NCI-H774 (cell line): ENCODE measurements around the gene DGKG.

Experiments used
- DNase-seq: peaks from one replicate; lab custom pipeline; 2025; lab: John Stamatoyannopoulos, UW

DGKG gene

GRCh38 chr3:186209810-186210752, 152.0 kb downstream of the DGKG start:
- no peak for DNase-seq

GRCh38 chr3:186208296-186208989, 153.6 kb downstream of the DGKG start:
- DNase-seq, result no peak

GRCh38 chr3:186207515-186207914, 154.5 kb downstream of the DGKG start:
- DNase-seq, result no peak

- DNase-seq, result no peak
Measured at GRCh38 chr3:186200726-186201125, 161.3 kb downstream of the DGKG start.

- DNase-seq, result no peak
Measured at GRCh38 chr3:186198442-186198841, 163.6 kb downstream of the DGKG start.

GRCh38 chr3:186194451-186194811, 167.6 kb downstream of the DGKG start:
- no peak for DNase-seq

GRCh38 chr3:186193534-186194450, 168.2 kb downstream of the DGKG start:
- DNase-seq, result no peak

GRCh38 chr3:186192823-186193222, 169.2 kb downstream of the DGKG start:
- DNase-seq, result no peak

- DNase-seq, result no peak
Measured at GRCh38 chr3:186189492-186189891, 172.5 kb downstream of the DGKG start.

GRCh38 chr3:186187401-186188275, 174.4 kb downstream of the DGKG start:
- no peak for DNase-seq

GRCh38 chr3:186185194-186185787, 176.7 kb downstream of the DGKG start:
- no peak for DNase-seq

GRCh38 chr3:186184021-186184420, 178.0 kb downstream of the DGKG start:
- DNase-seq, result no peak

- no peak for DNase-seq
Measured at GRCh38 chr3:186182850-186183249, 179.2 kb downstream of the DGKG start.

GRCh38 chr3:186181901-186182300, 180.1 kb downstream of the DGKG start:
- no peak for DNase-seq

GRCh38 chr3:186180891-186181481, 181.0 kb downstream of the DGKG start:
- DNase-seq, result no peak

- no peak for DNase-seq
Measured at GRCh38 chr3:186180151-186180550, 181.9 kb downstream of the DGKG start.

GRCh38 chr3:186178412-186178811, 183.6 kb downstream of the DGKG start:
- DNase-seq, result no peak

- DNase-seq, result no peak
Measured at GRCh38 chr3:186176373-186176990, 185.6 kb downstream of the DGKG start.

GRCh38 chr3:186173224-186173815, 188.7 kb downstream of the DGKG start:
- no peak for DNase-seq

- DNase-seq, result no peak
Measured at GRCh38 chr3:186172353-186172752, 189.7 kb downstream of the DGKG start.
